ENCODE results near the gene BNC2.
A peak's percentile ranks its signal among the peaks of the same experiment; 100 is the strongest.

The BNC2 gene

DNA sequence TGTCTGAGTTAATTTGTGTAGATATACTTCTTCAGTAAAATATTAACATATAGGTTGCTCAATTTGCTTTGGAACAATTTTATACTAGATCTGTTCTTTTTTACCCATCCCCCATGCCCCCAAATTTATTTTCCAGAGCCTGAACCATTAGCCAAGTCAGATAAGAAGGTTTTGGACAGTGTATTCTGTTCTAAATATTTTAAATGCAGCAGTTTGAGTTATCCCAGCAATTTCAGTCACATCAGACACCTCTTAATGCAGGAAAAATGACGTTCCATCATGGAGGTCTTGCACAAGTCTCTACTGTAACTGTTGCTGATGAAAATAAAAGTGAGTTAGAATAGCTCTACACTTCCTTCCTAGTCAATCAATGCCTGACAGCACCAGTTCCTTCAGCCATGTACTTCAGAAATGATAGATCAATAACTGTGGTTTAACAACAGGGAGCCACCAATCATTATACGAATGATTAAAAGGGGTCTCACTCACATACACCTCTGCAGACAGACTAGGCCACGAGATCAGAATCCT, 215.8 kb downstream of the BNC2 start:
- no peaks in the 10 kb centered on the region for H3K36me3 ChIP-seq (replicated peaks; ENCODE audit: insufficient read depth, low read length)
- no peak for DNase-seq
- 0 out of 2 replicates have a peak, but pooled peaks cover 3% of the 10 kb centered on the region for H3F3A ChIP-seq (ENCODE audit: insufficient read depth, low read length)
- no peak overlapping the region for H2AFZ ChIP-seq (ENCODE audit: low read length)
- no peaks in the 10 kb centered on the region for H3K9me3 ChIP-seq (replicated peaks; ENCODE audit: insufficient read depth, low read length)
- H3K4me2 ChIP-seq (ENCODE audit: low read depth, low read length): peak overlapping the region; percentile 61; the same call in 1 of the 2 replicates
- no peak overlapping the region for H3K27ac ChIP-seq (ENCODE audit: low read length)
- H4K20me1 ChIP-seq (ENCODE audit: insufficient read depth, low read length): no peaks in the 10 kb centered on the region
- peaks cover 23% of the 10 kb centered on the region for H3K4me1 ChIP-seq (ENCODE audit: low read length)
- H3K27me3 ChIP-seq (replicated peaks; ENCODE audit: insufficient read depth, low read length): no peaks in the 10 kb centered on the region
- TF ChIP-seq EZH2 (optimal IDR thresholded peaks at IDR 0.05; ENCODE audit: low read depth, low read length) (no peak), EZH2phosphoT487 (IDR thresholded peaks at IDR 0.05; ENCODE audit: low read length) (no peak)
- TF ChIP-seq, protein P1, sequence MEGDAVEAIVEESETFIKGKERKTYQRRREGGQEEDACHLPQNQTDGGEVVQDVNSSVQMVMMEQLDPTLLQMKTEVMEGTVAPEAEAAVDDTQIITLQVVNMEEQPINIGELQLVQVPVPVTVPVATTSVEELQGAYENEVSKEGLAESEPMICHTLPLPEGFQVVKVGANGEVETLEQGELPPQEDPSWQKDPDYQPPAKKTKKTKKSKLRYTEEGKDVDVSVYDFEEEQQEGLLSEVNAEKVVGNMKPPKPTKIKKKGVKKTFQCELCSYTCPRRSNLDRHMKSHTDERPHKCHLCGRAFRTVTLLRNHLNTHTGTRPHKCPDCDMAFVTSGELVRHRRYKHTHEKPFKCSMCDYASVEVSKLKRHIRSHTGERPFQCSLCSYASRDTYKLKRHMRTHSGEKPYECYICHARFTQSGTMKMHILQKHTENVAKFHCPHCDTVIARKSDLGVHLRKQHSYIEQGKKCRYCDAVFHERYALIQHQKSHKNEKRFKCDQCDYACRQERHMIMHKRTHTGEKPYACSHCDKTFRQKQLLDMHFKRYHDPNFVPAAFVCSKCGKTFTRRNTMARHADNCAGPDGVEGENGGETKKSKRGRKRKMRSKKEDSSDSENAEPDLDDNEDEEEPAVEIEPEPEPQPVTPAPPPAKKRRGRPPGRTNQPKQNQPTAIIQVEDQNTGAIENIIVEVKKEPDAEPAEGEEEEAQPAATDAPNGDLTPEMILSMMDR (IDR thresholded peaks at IDR 0.05; ENCODE audit: low read length): no peak
- no peaks in the 10 kb centered on the region for H3K9me2 ChIP-seq (replicated peaks; ENCODE audit: insufficient read depth, low read length)
- no peak overlapping the region for H3K4me3 ChIP-seq (ENCODE audit: low read length)
- no peaks in the 10 kb centered on the region for H3K79me2 ChIP-seq (ENCODE audit: low read length)
- H3K9ac ChIP-seq (ENCODE audit: low read length): no peak overlapping the region

DNA sequence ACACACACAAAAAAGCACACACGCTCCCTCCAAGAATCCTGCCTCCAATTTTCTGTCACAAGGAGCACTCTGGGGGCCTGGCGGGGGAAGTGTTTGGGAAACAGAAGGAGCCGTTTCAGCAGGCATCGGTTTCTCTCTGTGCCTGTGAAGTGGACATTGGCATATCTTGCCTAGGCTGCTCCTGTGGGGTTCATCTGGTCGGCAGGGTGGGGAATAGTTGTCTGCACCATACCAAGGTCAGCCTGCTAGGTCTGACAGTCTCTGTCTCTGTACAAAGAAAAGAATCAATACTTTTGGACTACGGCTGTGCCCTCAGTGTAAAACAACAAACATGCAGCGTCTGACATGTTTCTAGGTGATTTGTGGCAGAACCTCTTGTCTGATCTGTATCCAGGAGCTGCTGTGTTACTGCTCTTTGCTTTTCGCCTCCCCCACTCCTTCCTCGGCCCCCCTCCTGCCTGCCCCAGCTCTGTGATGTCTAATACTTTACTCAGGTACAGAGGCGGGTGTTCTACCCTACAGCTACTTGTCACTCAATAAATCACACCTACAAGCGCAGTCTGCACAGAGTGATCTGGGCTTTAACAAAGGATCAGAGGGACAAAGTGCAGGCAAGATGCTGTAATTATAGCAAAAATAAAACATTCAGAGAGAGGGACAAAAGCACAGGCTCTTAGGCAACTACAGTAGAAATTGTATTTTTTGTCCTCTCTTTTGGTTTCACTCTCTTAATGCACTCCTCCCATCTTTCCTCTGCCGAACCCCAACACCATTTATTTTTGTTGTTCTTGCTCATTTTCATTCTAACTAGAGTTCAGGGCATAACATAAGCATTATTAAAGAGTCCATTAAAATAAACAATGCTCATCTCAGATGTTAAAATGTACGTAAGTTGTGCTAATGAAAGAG, 216.7 kb downstream of the BNC2 start:
- 0 out of 2 replicates have a peak, but pooled peaks cover 3% of the 10 kb centered on the region for H3F3A ChIP-seq (ENCODE audit: insufficient read depth, low read length)
- H3K79me2 ChIP-seq (ENCODE audit: low read length): no peaks in the 10 kb centered on the region
- no peaks in the 10 kb centered on the region for H4K20me1 ChIP-seq (ENCODE audit: insufficient read depth, low read length)
- peak overlapping the region; percentile 61 for H3K4me2 ChIP-seq (ENCODE audit: low read depth, low read length)
- H3K9me2 ChIP-seq (replicated peaks; ENCODE audit: insufficient read depth, low read length): no peaks in the 10 kb centered on the region
- H3K9me3 ChIP-seq (replicated peaks; ENCODE audit: insufficient read depth, low read length): no peaks in the 10 kb centered on the region
- no peaks in the 10 kb centered on the region for H3K27me3 ChIP-seq (replicated peaks; ENCODE audit: insufficient read depth, low read length)
- no peaks in the 10 kb centered on the region for H3K36me3 ChIP-seq (replicated peaks; ENCODE audit: insufficient read depth, low read length)
- H3K4me3 ChIP-seq (ENCODE audit: low read length): peak overlapping the region; percentile 50
- H3K27ac ChIP-seq (ENCODE audit: low read length): peak overlapping the region; percentile 43; the same call in 1 of the 2 replicates
- H3K4me1 ChIP-seq (ENCODE audit: low read length): peaks cover 23% of the 10 kb centered on the region
- peak overlapping the region; percentile 82 for H2AFZ ChIP-seq (ENCODE audit: low read length)
- TF ChIP-seq EZH2phosphoT487 (IDR thresholded peaks at IDR 0.05; ENCODE audit: low read length) (no peak), EZH2 (optimal IDR thresholded peaks at IDR 0.05; ENCODE audit: low read depth, low read length) (no peak)
- TF ChIP-seq, protein P1 (IDR thresholded peaks at IDR 0.05; ENCODE audit: low read length): no peak
- H3K9ac ChIP-seq (ENCODE audit: low read length): peak overlapping the region; percentile 33; the same call in 1 of the 2 replicates
- peak; percentile 24 for DNase-seq

DNA sequence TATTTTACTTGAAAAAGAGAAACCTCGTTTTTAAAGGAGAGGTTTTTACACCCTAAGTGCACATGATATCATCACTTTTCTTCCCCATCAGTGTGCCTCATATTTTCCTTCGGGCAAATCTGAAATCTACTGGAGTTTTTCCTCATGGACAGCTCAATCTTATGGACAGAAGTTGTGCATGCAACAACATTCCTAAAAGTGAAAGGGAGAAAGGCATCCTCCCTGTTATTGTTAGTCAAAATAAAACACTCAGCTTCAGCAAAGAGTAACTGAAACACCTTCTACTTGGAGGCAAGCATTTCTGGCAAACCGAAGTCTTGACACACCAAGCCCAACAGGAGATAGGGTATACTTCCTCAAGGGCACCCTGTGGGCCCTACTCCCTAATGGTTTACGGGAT, 217.9 kb downstream of the BNC2 start:
- 0 out of 2 replicates have a peak, but pooled peaks cover 3% of the 10 kb centered on the region for H3F3A ChIP-seq (ENCODE audit: insufficient read depth, low read length)
- no peaks in the 10 kb centered on the region for H3K79me2 ChIP-seq (ENCODE audit: low read length)
- TF ChIP-seq EZH2 (optimal IDR thresholded peaks at IDR 0.05; ENCODE audit: low read depth, low read length): no peak
- TF ChIP-seq EZH2phosphoT487 (IDR thresholded peaks at IDR 0.05; ENCODE audit: low read length): no peak
- TF ChIP-seq, protein P1 (IDR thresholded peaks at IDR 0.05; ENCODE audit: low read length): no peak
- no peak overlapping the region for H3K9ac ChIP-seq (ENCODE audit: low read length)
- no peak overlapping the region for H2AFZ ChIP-seq (ENCODE audit: low read length)
- no peaks in the 10 kb centered on the region for H3K27me3 ChIP-seq (replicated peaks; ENCODE audit: insufficient read depth, low read length)
- H3K36me3 ChIP-seq (replicated peaks; ENCODE audit: insufficient read depth, low read length): no peaks in the 10 kb centered on the region
- H3K9me3 ChIP-seq (replicated peaks; ENCODE audit: insufficient read depth, low read length): no peaks in the 10 kb centered on the region
- no peak overlapping the region for H3K27ac ChIP-seq (ENCODE audit: low read length)
- H3K4me1 ChIP-seq (ENCODE audit: low read length): peaks cover 21% of the 10 kb centered on the region
- no peak overlapping the region for H3K4me3 ChIP-seq (ENCODE audit: low read length)
- no peaks in the 10 kb centered on the region for H4K20me1 ChIP-seq (ENCODE audit: insufficient read depth, low read length)
- H3K9me2 ChIP-seq (replicated peaks; ENCODE audit: insufficient read depth, low read length): no peaks in the 10 kb centered on the region
- peak overlapping the region; percentile 61 for H3K4me2 ChIP-seq (ENCODE audit: low read depth, low read length)
- no peak for DNase-seq

Measured in MM.1S (cell line).